NCI-H2107 (cell line): Measurements from ENCODE around the gene AFF2.

Source experiments
- DNase-seq: peaks from one replicate; lab custom pipeline; 2025; lab: John Stamatoyannopoulos, UW

AFF2 gene

GRCh38 chrX:148732743-148733142 is 232.3 kb downstream of the AFF2 start:
- DNase-seq = no peak

GRCh38 chrX:148741441-148741840 is 241.0 kb downstream of the AFF2 start:
- no peak for DNase-seq

DNA sequence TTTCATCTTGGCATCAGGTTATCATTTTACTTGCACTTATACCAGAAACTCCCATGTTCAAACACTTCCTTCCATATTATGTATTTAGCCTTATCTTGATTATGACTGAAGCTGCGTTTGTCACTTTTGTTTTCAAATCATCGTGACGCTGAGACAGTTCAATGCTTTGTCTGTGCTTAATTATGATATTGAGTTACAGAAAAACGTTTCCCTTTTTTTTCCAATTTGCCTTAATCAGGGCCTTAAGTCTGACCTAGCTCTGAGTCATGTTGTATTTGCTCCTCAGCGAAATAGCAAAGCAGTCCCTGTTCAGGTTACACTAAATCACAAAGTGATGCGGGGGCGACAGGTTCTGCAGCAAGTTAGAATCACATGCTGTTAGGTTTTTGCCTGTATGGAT is 254.7 kb downstream of the AFF2 start:
- no peak for DNase-seq

DNA sequence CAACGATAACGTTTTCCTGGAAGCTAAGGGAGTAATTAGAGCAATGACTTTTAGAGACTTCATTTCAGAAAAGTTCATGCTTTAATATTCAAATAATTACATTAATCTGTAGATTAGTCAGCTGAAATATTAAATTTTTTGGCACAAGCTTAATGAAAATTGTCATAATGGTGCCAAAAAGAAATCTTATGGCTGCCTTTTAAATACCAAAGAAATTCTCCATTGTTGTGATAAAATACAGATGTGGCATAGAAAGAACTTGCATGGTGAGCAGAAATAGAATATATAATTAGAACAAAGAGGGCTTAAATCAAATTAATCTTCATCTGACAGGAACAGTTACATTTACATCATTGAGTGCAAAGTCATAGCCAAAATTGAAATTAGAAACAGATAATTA is 263.5 kb downstream of the AFF2 start:
- DNase-seq = no peak

GRCh38 chrX:148768296-148768695 is 267.9 kb downstream of the AFF2 start:
- no peak for DNase-seq

DNA sequence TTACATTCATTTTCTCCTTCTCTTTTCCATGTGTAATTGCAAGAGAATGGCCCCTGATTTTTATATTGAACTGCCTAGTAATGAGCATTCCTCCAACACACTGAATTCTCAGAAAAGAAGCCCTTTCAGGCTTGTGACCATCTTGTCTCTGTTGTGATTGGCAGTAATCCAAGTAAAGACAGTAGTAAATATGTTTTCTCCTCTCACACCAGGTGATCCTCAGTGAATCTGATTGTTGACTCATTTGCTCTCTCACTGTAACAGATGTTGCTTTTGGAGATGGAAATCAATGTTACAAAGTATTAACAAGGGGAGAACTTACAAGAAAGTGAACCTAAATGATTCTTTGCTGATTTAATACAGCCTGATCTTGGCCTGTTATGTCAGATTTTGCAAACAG is 271.0 kb downstream of the AFF2 start:
- DNase-seq = no peak

- no peak for DNase-seq
These were observed 273.9 kb downstream of the AFF2 start for GRCh38 chrX:148774276-148774675.

GRCh38 chrX:148784137-148784536 is 283.7 kb downstream of the AFF2 start:
- DNase-seq = no peak

GRCh38 chrX:148784856-148785255 is 284.4 kb downstream of the AFF2 start:
- DNase-seq = no peak

DNA sequence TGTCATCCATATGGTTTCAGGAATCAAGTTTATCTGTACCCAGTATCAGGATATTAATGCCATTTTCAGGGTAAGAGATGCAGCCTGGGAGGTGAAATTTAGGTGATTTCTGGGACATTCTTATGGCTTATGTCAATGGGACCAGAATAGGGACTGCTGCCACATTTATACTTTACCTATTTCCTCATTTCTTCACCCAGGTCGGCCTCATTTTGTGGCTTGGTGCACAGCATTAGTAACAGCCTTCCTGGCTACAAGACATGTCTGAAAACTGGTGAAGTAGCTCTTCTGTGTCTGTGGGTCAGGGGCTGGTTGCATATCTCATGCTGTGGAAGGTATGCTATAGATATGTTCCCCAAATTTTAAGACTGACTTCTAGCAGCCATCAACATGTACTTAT is 284.8 kb downstream of the AFF2 start:
- DNase-seq = no peak

DNA sequence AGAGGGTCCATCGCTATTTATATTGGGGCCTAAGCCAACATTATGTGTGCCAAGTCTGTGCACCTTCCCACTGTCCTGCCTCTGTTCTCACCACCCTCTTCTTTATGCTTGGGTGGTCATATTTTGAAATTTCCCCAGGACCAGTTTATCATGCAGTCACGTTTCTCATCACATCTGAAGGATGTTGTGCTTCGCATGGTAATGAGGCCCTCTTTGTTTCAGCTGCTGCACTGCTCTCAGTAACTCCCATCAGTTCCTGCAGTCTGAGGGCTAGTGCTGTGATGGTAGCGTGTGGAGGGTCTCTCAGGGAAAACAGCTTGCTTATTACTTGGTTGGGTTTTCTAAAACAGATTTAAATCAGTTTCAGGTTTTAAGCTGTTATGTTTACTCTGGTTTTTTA is 288.0 kb downstream of the AFF2 start:
- DNase-seq = no peak

GRCh38 chrX:148794350-148794749 is 293.9 kb downstream of the AFF2 start:
- no peak for DNase-seq

DNA sequence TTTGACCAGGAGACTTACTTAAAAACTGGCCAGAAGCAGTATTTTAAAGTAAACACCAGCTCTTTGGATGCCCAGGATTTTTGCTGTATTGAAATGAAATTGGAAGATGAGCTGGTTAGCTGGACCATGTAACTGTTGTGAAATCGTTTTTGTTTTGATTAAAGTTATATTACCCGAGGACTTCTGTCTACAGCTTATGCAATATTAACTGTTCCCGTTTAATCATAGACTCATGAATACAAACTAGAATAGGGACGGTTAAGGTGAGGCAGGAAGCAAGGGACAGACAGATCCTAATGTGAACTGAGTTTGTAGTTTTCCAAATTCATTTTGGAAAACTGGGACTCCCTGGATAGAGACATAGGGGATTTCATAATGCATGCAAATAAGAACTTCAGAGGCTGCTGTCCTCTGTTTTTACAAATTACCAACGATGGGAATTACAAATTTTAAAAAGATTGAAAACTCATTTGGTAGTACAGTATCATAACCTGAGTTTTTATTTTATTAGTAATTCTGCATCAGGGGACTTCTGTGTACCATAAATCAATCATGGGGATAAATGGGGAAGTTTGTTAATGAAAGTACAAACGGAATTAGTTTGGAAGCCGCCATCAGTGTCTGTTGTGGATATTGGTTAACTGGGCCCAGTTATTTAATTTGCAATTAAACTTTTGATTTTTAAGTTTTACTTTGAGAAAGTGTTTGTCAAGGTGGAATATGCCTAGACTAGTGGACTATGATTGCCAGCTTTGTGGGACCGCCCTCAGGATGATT is 304.4 kb downstream of the AFF2 start:
- DNase-seq = no peak

DNA sequence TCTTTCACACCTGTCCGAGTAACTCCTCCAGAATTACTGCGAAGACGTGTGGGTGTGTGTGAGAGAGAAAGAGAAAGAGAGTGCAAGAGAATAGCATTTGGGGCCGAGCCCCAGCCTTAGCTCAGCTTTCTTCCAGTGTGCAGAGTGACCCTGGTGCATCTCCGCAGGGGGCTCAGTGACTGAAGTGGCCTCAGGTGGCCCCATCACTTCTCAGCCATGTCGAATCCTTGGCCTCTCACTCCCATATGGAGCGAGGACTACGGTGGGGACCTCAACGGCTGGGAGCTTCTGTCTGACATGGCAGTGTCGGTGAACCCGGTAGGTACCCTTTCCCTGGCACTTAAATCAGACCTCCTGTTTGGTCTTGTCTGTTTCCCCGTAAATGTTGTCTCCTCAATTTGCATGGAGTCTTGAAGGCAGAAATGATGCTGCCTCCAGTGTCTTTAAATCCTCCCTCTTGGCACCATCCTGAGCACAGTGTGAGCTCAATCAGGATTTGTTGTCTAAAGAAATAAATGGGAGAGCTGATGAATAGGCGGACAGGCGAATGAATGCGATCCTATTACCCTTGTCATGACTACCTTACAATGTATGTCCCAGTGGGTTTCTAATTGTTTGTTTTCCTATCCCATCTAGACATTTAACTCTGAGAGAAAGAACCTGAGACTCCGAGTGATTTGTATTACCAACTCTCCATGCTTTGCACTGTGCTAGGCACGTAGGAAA is 305.9 kb downstream of the AFF2 start:
- DNase-seq = no peak

DNA sequence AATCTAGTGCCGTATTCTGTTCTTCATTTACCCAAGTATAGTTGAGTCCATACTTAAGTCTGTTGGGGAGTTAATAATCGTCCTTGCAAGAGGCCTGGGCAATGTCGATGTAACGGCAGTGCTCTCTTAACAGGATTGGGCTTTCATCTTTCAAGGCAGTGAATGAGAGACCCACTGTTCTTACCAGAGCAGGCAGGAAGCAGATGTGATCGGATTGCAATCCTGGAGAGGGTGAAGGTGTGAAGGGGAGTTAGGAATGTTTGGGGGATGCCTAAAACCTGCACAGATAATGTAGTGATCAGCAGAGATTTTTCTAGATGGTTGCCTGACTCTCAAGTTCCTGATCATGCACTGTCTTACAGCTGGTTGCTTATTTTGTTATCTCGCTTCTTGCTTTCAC is 308.4 kb downstream of the AFF2 start:
- DNase-seq = no peak

DNA sequence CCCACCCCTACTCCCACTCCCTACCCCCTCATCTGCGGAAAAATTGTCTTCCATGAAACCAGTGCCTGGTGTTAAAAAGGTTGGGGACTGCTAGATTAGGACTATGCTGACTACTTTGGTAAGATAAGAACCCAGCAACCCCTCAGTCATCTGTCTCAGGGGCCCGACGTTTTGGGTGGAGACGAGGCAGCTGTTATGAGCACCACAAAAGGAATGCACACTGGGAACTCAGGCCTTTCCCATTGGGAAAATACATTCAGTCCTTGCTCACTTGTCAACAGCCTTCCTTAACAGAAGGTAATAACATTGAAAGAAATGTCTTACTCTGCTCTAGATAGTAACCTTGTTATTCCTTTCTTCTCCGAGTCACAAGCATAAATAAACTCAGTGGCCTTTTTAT is 310.8 kb downstream of the AFF2 start:
- DNase-seq = no peak

DNA sequence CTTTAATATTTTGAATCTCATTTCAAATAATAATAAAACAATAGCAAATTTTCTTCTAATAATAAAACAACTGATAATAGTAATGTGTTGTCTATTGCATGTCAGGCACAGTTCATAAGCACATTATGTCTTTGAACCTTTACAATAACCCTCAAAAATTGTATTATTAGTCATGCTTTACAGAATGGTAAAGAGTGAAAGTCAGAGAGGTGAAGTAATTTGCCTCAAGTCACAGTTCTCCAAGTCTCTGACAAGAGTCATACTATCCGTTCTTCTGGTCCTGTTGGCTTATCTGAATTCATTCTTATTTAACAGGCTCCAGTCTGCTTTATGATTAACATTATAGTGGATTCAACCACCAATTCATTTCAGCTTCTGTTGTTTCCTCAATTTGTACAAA is 313.0 kb downstream of the AFF2 start:
- no peak for DNase-seq

GRCh38 chrX:148813967-148814366 is 313.6 kb downstream of the AFF2 start:
- DNase-seq = no peak

- DNase-seq = no peak
These were observed 315.0 kb downstream of the AFF2 start for GRCh38 chrX:148815218-148815961.

GRCh38 chrX:148823986-148824385 is 323.6 kb downstream of the AFF2 start:
- DNase-seq = no peak

- DNase-seq = no peak
These were observed 325.3 kb downstream of the AFF2 start for GRCh38 chrX:148825696-148826095.

- DNase-seq = no peak
These were observed 336.3 kb downstream of the AFF2 start for GRCh38 chrX:148836741-148837140.

DNA sequence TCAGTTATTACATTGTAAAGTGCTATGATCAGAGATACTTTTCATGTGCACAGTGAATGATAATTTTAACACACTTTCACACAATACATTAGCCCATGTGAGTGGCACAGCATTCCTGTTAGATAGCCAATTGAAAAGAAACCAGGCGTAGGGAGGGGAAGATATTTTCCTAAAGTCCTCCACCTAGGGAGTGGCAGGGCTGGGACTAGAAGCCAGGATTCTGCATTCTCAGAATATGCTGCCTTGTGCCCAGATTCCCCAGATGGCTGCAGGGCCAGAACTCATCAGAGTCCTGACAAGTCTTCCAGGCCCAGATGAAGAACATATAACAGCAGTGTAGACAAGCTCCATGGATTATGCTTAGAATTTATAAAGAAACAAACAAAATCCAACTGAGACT is 350.2 kb downstream of the AFF2 start:
- no peak for DNase-seq
